Measurements from ENCODE around the gene ZNF507. TPM values are rescaled to one million over a fixed set of nuclear protein-coding genes. Genes with fewer than 3 reads are reported as not detected.

The ZNF507 gene
- total and polyA plus RNA-seq, 4 donors = 2.9 to 14.1 (median 7.1) TPM

DNA sequence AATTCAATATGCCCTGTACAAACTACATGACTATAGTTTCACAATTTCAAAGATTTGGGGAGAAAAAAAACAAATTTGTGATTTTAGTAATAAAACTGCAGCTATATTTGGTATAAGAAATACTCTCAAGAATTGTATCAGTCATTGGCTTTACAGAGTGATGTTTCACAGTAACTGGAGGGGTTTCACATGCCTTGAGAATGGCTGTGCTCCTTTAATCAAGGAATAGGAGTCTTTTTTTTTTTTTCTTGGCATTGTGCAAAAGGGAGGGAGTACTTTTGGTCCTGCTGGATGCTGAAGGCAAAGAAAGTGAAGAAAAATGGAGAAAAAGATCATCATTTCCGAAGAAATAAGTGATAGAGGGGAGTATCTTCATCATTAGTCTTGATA lies 6.8 kb downstream of the ZNF507 start:
- DNase-seq (ENCODE audit: low spot score) = no peak
- Histone ChIP-seq H3K9me3 (ENCODE audit: control insufficient read depth in 4 of 4, low read length in 3 of 4) (no peaks in the 10 kb centered on the region), H3K36me3 (ENCODE audit: control insufficient read depth in 4 of 4, insufficient read depth in 3 of 4, low read depth in 1 of 4, low read length in 3 of 4) (peaks cover 3 to 37% (median 25%) of the 10 kb centered on the region in 4 donors), H3K4me1 (ENCODE audit: control insufficient read depth in 4 of 4, insufficient read depth in 4 of 4, low read length in 3 of 4) (peaks cover 0 to 33% (median 17%) of the 10 kb centered on the region in 4 donors), H3K27me3 (ENCODE audit: control insufficient read depth in 4 of 4, insufficient read depth in 4 of 4, low read length in 3 of 4) (no peaks in the 10 kb centered on the region), H3K9ac (ENCODE audit: low read depth in 1 of 2, low read length in 2 of 2) (no peak overlapping the region), H3K4me3 (ENCODE audit: low read depth in 1 of 3, low read length in 3 of 3) (no peak overlapping the region), H3K27ac (ENCODE audit: low read depth in 1 of 2, low read length in 2 of 2) (no peak overlapping the region)
- 96% methylated on average over 1 of the region's 1 CpG for WGBS
- TF ChIP-seq GABPA (IDR thresholded peaks at IDR 0.05 in 1 of 2, conservative IDR thresholded peaks at IDR 0.05 in 1 of 2) (no peak), YY1 (IDR thresholded peaks at IDR 0.05) (no peak)
- TF ChIP-seq, protein P1, sequence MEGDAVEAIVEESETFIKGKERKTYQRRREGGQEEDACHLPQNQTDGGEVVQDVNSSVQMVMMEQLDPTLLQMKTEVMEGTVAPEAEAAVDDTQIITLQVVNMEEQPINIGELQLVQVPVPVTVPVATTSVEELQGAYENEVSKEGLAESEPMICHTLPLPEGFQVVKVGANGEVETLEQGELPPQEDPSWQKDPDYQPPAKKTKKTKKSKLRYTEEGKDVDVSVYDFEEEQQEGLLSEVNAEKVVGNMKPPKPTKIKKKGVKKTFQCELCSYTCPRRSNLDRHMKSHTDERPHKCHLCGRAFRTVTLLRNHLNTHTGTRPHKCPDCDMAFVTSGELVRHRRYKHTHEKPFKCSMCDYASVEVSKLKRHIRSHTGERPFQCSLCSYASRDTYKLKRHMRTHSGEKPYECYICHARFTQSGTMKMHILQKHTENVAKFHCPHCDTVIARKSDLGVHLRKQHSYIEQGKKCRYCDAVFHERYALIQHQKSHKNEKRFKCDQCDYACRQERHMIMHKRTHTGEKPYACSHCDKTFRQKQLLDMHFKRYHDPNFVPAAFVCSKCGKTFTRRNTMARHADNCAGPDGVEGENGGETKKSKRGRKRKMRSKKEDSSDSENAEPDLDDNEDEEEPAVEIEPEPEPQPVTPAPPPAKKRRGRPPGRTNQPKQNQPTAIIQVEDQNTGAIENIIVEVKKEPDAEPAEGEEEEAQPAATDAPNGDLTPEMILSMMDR (IDR thresholded peaks at IDR 0.05; ENCODE audit: low read depth, low read length, missing input control) = no peak

DNA sequence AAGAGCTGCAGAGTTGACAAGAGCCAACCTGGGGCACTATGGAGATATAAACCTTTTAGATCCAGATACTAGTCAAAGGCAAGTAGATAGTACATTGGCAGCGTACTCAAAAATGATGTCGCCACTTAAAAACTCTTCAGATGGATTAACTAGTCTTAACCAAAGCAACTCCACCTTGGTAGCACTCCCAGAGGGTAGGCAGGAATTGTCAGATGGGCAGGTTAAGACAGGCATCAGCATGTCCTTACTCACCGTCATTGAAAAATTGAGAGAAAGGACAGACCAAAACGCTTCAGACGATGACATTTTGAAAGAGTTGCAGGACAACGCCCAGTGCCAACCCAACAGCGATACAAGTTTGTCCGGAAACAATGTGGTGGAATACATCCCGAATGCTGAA lies 8.9 kb downstream of the ZNF507 start:
- H3K9ac ChIP-seq (ENCODE audit: low read depth in 1 of 2, low read length in 2 of 2) = no peak overlapping the region
- TF ChIP-seq SP1 (IDR thresholded peaks at IDR 0.05) (no peak), RXRA (IDR thresholded peaks at IDR 0.05) (no peak), TAF1 (conservative IDR thresholded peaks at IDR 0.05) (no peak), JUND (IDR thresholded peaks at IDR 0.05) (no peak), YY1 (IDR thresholded peaks at IDR 0.05) (no peak), NR2F2 (IDR thresholded peaks at IDR 0.05) (no peak), HNF4A (conservative IDR thresholded peaks at IDR 0.05) (no peak)
- TF ChIP-seq, protein P1 (IDR thresholded peaks at IDR 0.05; ENCODE audit: low read depth, low read length, missing input control) = no peak
- TF ChIP-seq, protein P2, sequence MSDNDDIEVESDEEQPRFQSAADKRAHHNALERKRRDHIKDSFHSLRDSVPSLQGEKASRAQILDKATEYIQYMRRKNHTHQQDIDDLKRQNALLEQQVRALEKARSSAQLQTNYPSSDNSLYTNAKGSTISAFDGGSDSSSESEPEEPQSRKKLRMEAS (IDR thresholded peaks at IDR 0.05) = no peak
- peaks cover 3 to 44% (median 34%) of the 10 kb centered on the region in 4 donors for H3K36me3 ChIP-seq (ENCODE audit: control insufficient read depth in 4 of 4, insufficient read depth in 3 of 4, low read depth in 1 of 4, low read length in 3 of 4)
- 98% methylated on average over 9 of the region's 9 CpGs for WGBS
- H3K27ac ChIP-seq (ENCODE audit: low read depth in 1 of 2, low read length in 2 of 2) = no peak overlapping the region
- H3K4me3 ChIP-seq (ENCODE audit: low read depth in 1 of 3, low read length in 3 of 3) = no peak overlapping the region
- H3K27me3 ChIP-seq (ENCODE audit: control insufficient read depth in 4 of 4, insufficient read depth in 4 of 4, low read length in 3 of 4) = no peaks in the 10 kb centered on the region
- no peaks in the 10 kb centered on the region for H3K9me3 ChIP-seq (ENCODE audit: control insufficient read depth in 4 of 4, low read length in 3 of 4)
- H3K4me1 ChIP-seq (ENCODE audit: control insufficient read depth in 4 of 4, insufficient read depth in 4 of 4, low read length in 3 of 4) = peaks cover 0 to 19% (median 8%) of the 10 kb centered on the region in 4 donors
- no peak for DNase-seq (ENCODE audit: low spot score)

DNA sequence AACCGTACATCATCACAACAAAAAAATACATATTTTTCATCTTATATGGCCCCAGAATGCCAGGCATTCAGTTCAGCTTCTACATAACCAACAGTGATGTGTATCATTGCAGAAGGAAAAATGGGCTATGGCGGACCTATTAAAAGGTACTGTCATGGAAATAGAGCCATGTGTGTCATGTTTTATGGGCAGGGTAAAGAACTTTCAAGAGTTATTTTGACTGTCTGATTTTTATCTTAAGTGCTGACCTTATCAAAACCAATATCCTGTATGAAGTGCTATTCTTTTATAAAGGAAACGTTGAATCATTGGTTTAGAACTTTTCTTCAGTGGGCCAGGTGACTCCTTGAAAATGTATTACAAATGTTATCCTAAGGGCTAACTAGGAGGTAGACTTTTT lies 9.9 kb downstream of the ZNF507 start:
- H3K9ac ChIP-seq (ENCODE audit: low read depth in 1 of 2, low read length in 2 of 2) = no peak overlapping the region
- no peaks in the 10 kb centered on the region for H3K27me3 ChIP-seq (ENCODE audit: control insufficient read depth in 4 of 4, insufficient read depth in 4 of 4, low read length in 3 of 4)
- H3K27ac ChIP-seq (ENCODE audit: low read depth in 1 of 2, low read length in 2 of 2) = no peak overlapping the region
- peaks cover 3 to 53% (median 35%) of the 10 kb centered on the region in 4 donors for H3K36me3 ChIP-seq (ENCODE audit: control insufficient read depth in 4 of 4, insufficient read depth in 3 of 4, low read depth in 1 of 4, low read length in 3 of 4)
- peaks cover 0 to 9% (median 2%) of the 10 kb centered on the region in 4 donors for H3K4me1 ChIP-seq (ENCODE audit: control insufficient read depth in 4 of 4, insufficient read depth in 4 of 4, low read length in 3 of 4)
- TF ChIP-seq GABPA (IDR thresholded peaks at IDR 0.05 in 1 of 2, conservative IDR thresholded peaks at IDR 0.05 in 1 of 2) (no peak), YY1 (IDR thresholded peaks at IDR 0.05) (no peak), EGR1 (IDR thresholded peaks at IDR 0.05; ENCODE audit: low read depth in 2 of 2) (no peak), HNF4G (IDR thresholded peaks at IDR 0.05) (no peak), FOXA1 (IDR thresholded peaks at IDR 0.05) (no peak), SP1 (IDR thresholded peaks at IDR 0.05) (no peak), RAD21 (IDR thresholded peaks at IDR 0.05) (no peak), RXRA (IDR thresholded peaks at IDR 0.05) (no peak), JUND (IDR thresholded peaks at IDR 0.05) (no peak)
- TF ChIP-seq, protein P1 (IDR thresholded peaks at IDR 0.05; ENCODE audit: low read depth, low read length, missing input control) = no peak
- TF ChIP-seq, protein P3, sequence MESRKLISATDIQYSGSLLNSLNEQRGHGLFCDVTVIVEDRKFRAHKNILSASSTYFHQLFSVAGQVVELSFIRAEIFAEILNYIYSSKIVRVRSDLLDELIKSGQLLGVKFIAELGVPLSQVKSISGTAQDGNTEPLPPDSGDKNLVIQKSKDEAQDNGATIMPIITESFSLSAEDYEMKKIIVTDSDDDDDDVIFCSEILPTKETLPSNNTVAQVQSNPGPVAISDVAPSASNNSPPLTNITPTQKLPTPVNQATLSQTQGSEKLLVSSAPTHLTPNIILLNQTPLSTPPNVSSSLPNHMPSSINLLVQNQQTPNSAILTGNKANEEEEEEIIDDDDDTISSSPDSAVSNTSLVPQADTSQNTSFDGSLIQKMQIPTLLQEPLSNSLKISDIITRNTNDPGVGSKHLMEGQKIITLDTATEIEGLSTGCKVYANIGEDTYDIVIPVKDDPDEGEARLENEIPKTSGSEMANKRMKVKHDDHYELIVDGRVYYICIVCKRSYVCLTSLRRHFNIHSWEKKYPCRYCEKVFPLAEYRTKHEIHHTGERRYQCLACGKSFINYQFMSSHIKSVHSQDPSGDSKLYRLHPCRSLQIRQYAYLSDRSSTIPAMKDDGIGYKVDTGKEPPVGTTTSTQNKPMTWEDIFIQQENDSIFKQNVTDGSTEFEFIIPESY (IDR thresholded peaks at IDR 0.05) = no peak
- TF ChIP-seq, protein P4, sequence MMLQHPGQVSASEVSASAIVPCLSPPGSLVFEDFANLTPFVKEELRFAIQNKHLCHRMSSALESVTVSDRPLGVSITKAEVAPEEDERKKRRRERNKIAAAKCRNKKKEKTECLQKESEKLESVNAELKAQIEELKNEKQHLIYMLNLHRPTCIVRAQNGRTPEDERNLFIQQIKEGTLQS (IDR thresholded peaks at IDR 0.05) = no peak
- H3K4me3 ChIP-seq (ENCODE audit: low read depth in 1 of 3, low read length in 3 of 3) = no peak overlapping the region
- no peak for DNase-seq (ENCODE audit: low spot score)
- 95% methylated on average over 3 of the region's 3 CpGs for WGBS
- H3K9me3 ChIP-seq (ENCODE audit: control insufficient read depth in 4 of 4, low read length in 3 of 4) = no peaks in the 10 kb centered on the region

All from liver (tissue), 9 donors.